Large intestine (tissue), 3 donors: ENCODE data around the gene DIAPH3. TPM values are rescaled to one million over a fixed set of nuclear protein-coding genes. Genes with fewer than 3 reads are reported as not detected.

Experiments
- DNase-seq, 2 donors: peaks; one replicate each; pipeline versions ENCODE4 v3.0.0 to v3.0.0-alpha.2; 2013
- H3K27ac ChIP-seq: one replicate; pipeline ENCODE4 v1.5.1; 2013; ENCODE audit warnings: low read length
- H3K27me3 ChIP-seq: 2 replicates; pipeline ENCODE4 v1.6.1; 2013; ENCODE audit warnings: low read length; ENCODE audit not compliant: control insufficient read depth, insufficient read depth
- H3K36me3 ChIP-seq: 2 replicates; pipeline ENCODE4 v1.6.1; 2013; ENCODE audit warnings: low read length; ENCODE audit not compliant: control insufficient read depth, insufficient read depth
- H3K4me1 ChIP-seq: one replicate; pipeline ENCODE4 v1.6.1; 2013; ENCODE audit warnings: low read length; ENCODE audit not compliant: control insufficient read depth, insufficient read depth
- H3K4me3 ChIP-seq: one replicate; pipeline ENCODE4 v1.5.1; 2013; ENCODE audit warnings: low read length
- H3K9me3 ChIP-seq: one replicate; pipeline ENCODE4 v1.6.1; 2013; ENCODE audit warnings: mild to moderate bottlenecking, low read depth, low read length, moderate library complexity; ENCODE audit not compliant: control insufficient read depth
- WGBS: methylation state at CpG from one replicate; pipeline ENCODE4 v1.1.5; 2013; ENCODE audit warnings: low lambda C conversion rate; ENCODE audit not compliant: insufficient coverage; 5-methylcytosine and 5-hydroxymethylcytosine counted together
- polyA plus RNA-seq: library from polyadenylated mRNA; unstranded; fragments of 120-200 nt; gene quantifications from one replicate; pipeline ENCODE4 v1.2.1, GENCODE V29; 2013

Gene DIAPH3
- polyA plus RNA-seq, 1 donor, result 5.3 TPM

DNA sequence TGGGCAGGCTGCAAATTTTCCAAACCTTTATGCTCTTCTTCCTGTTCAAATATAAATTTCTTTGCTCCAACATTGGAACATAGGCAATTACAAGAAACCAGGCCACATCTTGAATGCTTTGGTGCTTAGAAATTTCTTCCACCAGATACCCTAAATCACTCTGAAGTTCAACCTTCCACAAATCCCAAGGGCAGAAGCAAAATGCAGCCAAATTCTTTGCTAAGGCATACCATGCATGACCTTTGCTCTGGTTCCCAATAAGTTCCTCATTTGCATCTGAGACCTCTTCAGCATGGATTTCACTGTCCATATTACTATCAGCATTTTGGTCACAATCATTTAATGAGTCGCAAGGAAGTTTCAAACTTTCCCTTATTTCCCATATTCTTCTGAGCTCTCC is 130.9 kb downstream of the DIAPH3 start:
- no peak for DNase-seq
- 100% methylated on average over 1 of the region's 1 CpG for WGBS
- H3K36me3 ChIP-seq, result no peaks in the 10 kb centered on the region
- no peaks in the 10 kb centered on the region for H3K4me1 ChIP-seq
- H3K27ac ChIP-seq, result no peak overlapping the region
- H3K27me3 ChIP-seq, result no peaks in the 10 kb centered on the region
- no peaks in the 10 kb centered on the region for H3K9me3 ChIP-seq
- H3K4me3 ChIP-seq, result no peak overlapping the region

GRCh38 chr13:60028021-60028420 is 135.7 kb downstream of the DIAPH3 start:
- DNase-seq, result no peak
- no peak overlapping the region for H3K4me3 ChIP-seq
- no peaks in the 10 kb centered on the region for H3K36me3 ChIP-seq
- no peaks in the 10 kb centered on the region for H3K4me1 ChIP-seq
- H3K9me3 ChIP-seq, result peaks cover 2% of the 10 kb centered on the region
- H3K27ac ChIP-seq, result no peak overlapping the region
- no peaks in the 10 kb centered on the region for H3K27me3 ChIP-seq
- 94% methylated on average over 3 of the region's 3 CpGs for WGBS

DNA sequence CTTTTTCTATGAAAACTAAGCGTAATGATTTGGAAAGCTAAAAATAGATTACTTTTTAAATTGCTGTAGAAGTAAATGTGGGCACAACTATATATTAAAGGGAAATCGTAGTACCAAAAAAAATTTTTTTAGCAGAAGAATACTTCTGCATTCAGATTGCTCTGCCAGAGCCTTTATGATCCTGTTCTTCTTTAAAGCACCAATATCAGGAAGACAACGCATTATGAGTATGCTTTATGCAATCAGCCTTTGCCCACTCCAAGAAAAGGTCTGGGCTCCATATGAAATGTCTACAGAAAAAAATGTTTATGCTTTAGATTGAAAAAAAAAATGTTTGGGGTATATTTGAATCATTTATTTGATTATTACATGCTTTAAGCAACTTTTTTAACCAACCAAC is 137.4 kb downstream of the DIAPH3 start:
- WGBS, result 100% methylated on average over 2 of the region's 3 CpGs
- no peaks in the 10 kb centered on the region for H3K27me3 ChIP-seq
- DNase-seq, result no peak
- no peaks in the 10 kb centered on the region for H3K4me1 ChIP-seq
- no peaks in the 10 kb centered on the region for H3K36me3 ChIP-seq
- H3K27ac ChIP-seq, result no peak overlapping the region
- peaks cover 5% of the 10 kb centered on the region for H3K9me3 ChIP-seq
- no peak overlapping the region for H3K4me3 ChIP-seq

- WGBS, result no CpG with 5 or more reads among the region's 3 CpGs
- peak overlapping the region; percentile 37 for H3K27ac ChIP-seq
- H3K27me3 ChIP-seq, result no peaks in the 10 kb centered on the region
Observed at GRCh38 chr13:60020288-60020687, 143.4 kb downstream of the DIAPH3 start.

GRCh38 chr13:60019119-60019993 is 144.4 kb downstream of the DIAPH3 start:
- Histone ChIP-seq H3K4me3 (no peak overlapping the region), H3K36me3 (no peaks in the 10 kb centered on the region), H3K27me3 (no peaks in the 10 kb centered on the region), H3K27ac (peak overlapping the region; percentile 37), H3K4me1 (peaks cover 8% of the 10 kb centered on the region), H3K9me3 (peaks cover 7% of the 10 kb centered on the region)
- WGBS, result 48% methylated on average over 5 of the region's 6 CpGs
- DNase-seq, result peak; percentile 57 to 81

More at GRCh38 chr13:60020288-60020687, 143.4 kb downstream of the DIAPH3 start:
- H3K4me3 ChIP-seq, result no peak overlapping the region
- DNase-seq, result no peak
- peaks cover 7% of the 10 kb centered on the region for H3K9me3 ChIP-seq
- H3K36me3 ChIP-seq, result no peaks in the 10 kb centered on the region
- H3K4me1 ChIP-seq, result peaks cover 8% of the 10 kb centered on the region

- no peak overlapping the region for H3K4me3 ChIP-seq
- H3K4me1 ChIP-seq, result peaks cover 8% of the 10 kb centered on the region
- H3K36me3 ChIP-seq, result no peaks in the 10 kb centered on the region
- 14% methylated on average over 1 of the region's 1 CpG for WGBS
- peak overlapping the region; percentile 37 for H3K27ac ChIP-seq
- peaks cover 4% of the 10 kb centered on the region for H3K9me3 ChIP-seq
- H3K27me3 ChIP-seq, result no peaks in the 10 kb centered on the region
- DNase-seq, result peak in 1 of 2 donors; percentile 16
Observed at GRCh38 chr13:60018536-60018935, 145.2 kb downstream of the DIAPH3 start.

- WGBS, result 90% methylated on average over 2 of the region's 4 CpGs
- no peak overlapping the region for H3K27ac ChIP-seq
- no peaks in the 10 kb centered on the region for H3K36me3 ChIP-seq
- peaks cover 2% of the 10 kb centered on the region for H3K9me3 ChIP-seq
- DNase-seq, result no peak
- no peak overlapping the region for H3K4me3 ChIP-seq
- no peaks in the 10 kb centered on the region for H3K27me3 ChIP-seq
- H3K4me1 ChIP-seq, result peaks cover 19% of the 10 kb centered on the region
Observed at GRCh38 chr13:60016229-60016628, 147.5 kb downstream of the DIAPH3 start.

GRCh38 chr13:60013166-60013565 is 150.6 kb downstream of the DIAPH3 start:
- Histone ChIP-seq H3K36me3 (no peaks in the 10 kb centered on the region), H3K27ac (no peak overlapping the region), H3K4me3 (no peak overlapping the region), H3K27me3 (no peaks in the 10 kb centered on the region), H3K9me3 (no peaks in the 10 kb centered on the region), H3K4me1 (peaks cover 22% of the 10 kb centered on the region)
- 100% methylated on average over 1 of the region's 6 CpGs for WGBS
- no peak for DNase-seq

GRCh38 chr13:60012488-60012887 is 151.2 kb downstream of the DIAPH3 start:
- Histone ChIP-seq H3K4me1 (peaks cover 22% of the 10 kb centered on the region), H3K4me3 (no peak overlapping the region), H3K27ac (peak overlapping the region; percentile 70), H3K27me3 (no peaks in the 10 kb centered on the region), H3K9me3 (no peaks in the 10 kb centered on the region), H3K36me3 (no peaks in the 10 kb centered on the region)
- no CpG with 5 or more reads among the region's 1 CpG for WGBS
- peak; percentile 65 to 84 for DNase-seq

GRCh38 chr13:60009300-60010253 is 154.2 kb downstream of the DIAPH3 start:
- no peaks in the 10 kb centered on the region for H3K36me3 ChIP-seq
- H3K27ac ChIP-seq, result peak overlapping the region; percentile 66
- H3K4me1 ChIP-seq, result peaks cover 22% of the 10 kb centered on the region
- no peak overlapping the region for H3K4me3 ChIP-seq
- WGBS, result no CpG with 5 or more reads among the region's 6 CpGs
- H3K27me3 ChIP-seq, result no peaks in the 10 kb centered on the region
- DNase-seq, result peak; percentile 73 to 85
- H3K9me3 ChIP-seq, result no peaks in the 10 kb centered on the region
